G401.6 (cell line): ENCODE results near the gene ARL17A.
A peak's percentile ranks its signal among the peaks of the same experiment; 100 is the strongest.
"Not testable (repeated sequence)": the region's sequence is repeated elsewhere in the genome, so short reads cannot be mapped to it uniquely, and the experiment has no call there.

ENCODE experiments used
- FAIRE-seq: peaks from 2 replicates; lab custom pipeline; 2012; peaks lifted over from hg19 to GRCh38; lab: Jason Lieb, UNC

The ARL17A gene

GRCh38 chr17:46579083-46580075 lies at the start of gene ARL17A:
Gene ARL17A, minus strand, starts transcription at chr17:46579691. Its CDS starts 3,369 bp downstream, at chr17:46576322.
- peak; percentile 100 for FAIRE-seq

- not testable (repeated sequence) for FAIRE-seq
These were observed 49.4 kb upstream of the ARL17A start for GRCh38 chr17:46628753-46629436.

- not testable (repeated sequence) for FAIRE-seq
These were observed 48.0 kb upstream of the ARL17A start for GRCh38 chr17:46627452-46627851.

- not testable (repeated sequence) for FAIRE-seq
These were observed 45.2 kb upstream of the ARL17A start for GRCh38 chr17:46624726-46625125.

- FAIRE-seq = not testable (repeated sequence)
These were observed 44.3 kb upstream of the ARL17A start for GRCh38 chr17:46623790-46624189.

GRCh38 chr17:46618975-46619374 lies 39.5 kb upstream of the ARL17A start:
- FAIRE-seq = peak; percentile 34

- not testable (repeated sequence) for FAIRE-seq
These were observed 37.6 kb upstream of the ARL17A start for GRCh38 chr17:46617121-46617520.

- FAIRE-seq = not testable (repeated sequence)
These were observed 34.4 kb upstream of the ARL17A start for GRCh38 chr17:46613876-46614275.

- FAIRE-seq = not testable (repeated sequence)
These were observed 31.8 kb upstream of the ARL17A start for GRCh38 chr17:46611304-46611703.

- not testable (repeated sequence) for FAIRE-seq
These were observed 23.6 kb upstream of the ARL17A start for GRCh38 chr17:46603125-46603524.

GRCh38 chr17:46600767-46601166 lies 21.3 kb upstream of the ARL17A start:
- FAIRE-seq = not testable (repeated sequence)

GRCh38 chr17:46598344-46598931 lies 18.9 kb upstream of the ARL17A start:
- FAIRE-seq = not testable (repeated sequence)

GRCh38 chr17:46591332-46591731 lies 11.8 kb upstream of the ARL17A start:
- not testable (repeated sequence) for FAIRE-seq

GRCh38 chr17:46590157-46591146 lies 11.0 kb upstream of the ARL17A start, which contains the start of gene NSF:
Gene NSF, plus strand, starts transcription at chr17:46590669. Its CDS starts 107 bp downstream, at chr17:46590776.
- not testable (repeated sequence) for FAIRE-seq

GRCh38 chr17:46585444-46585843 lies 6.0 kb upstream of the ARL17A start:
- FAIRE-seq = not testable (repeated sequence)

- FAIRE-seq = not testable (repeated sequence)
These were observed 591 bp upstream of the ARL17A start for GRCh38 chr17:46580082-46580481.

- FAIRE-seq = not testable (repeated sequence)
These were observed 7.7 kb downstream of the ARL17A start for GRCh38 chr17:46571796-46572195.

GRCh38 chr17:46566980-46567379 lies 12.5 kb downstream of the ARL17A start:
- FAIRE-seq = not testable (repeated sequence)

- not testable (repeated sequence) for FAIRE-seq
These were observed 13.2 kb downstream of the ARL17A start for GRCh38 chr17:46566284-46566683.

- FAIRE-seq = not testable (repeated sequence)
These were observed 19.4 kb downstream of the ARL17A start for GRCh38 chr17:46560048-46560447.

GRCh38 chr17:46559155-46559554 lies 20.3 kb downstream of the ARL17A start:
- FAIRE-seq = not testable (repeated sequence)
